Measurements from ENCODE around the gene TRPM8.

The TRPM8 gene

DNA sequence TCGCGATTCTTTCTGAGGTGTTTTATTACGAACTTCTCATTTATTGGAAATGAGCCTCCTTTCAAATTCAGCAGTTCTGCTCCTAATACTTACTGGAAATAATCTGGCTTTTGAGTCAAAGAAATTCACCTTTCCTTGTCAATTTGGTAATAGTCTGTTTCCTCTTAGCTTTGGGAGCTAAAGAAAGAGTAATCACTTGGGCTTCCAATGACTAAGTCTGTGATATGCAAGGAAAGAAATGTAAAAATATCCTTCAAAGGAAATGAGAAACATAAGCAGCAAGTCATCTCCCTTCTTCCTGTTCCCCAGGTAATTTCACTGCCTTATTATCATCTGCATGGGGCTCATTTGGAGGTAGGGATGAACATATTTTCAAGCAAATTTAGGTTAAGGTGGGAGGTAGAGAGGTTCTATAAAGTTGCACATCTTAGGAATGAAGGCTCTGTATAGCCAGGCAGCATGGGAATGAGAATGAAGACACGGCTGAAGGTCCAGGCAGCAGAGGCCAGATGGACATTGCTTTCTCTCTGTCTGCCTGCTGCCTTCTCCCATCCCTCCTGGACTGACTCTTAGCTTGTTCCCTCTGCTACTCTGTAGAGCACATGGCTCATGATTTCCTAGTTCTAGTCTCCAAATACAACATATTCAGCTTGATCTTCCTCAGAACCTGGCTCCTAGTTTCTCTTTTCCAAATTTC is 134.3 kb downstream of the TRPM8 start:
- DNase-seq: no peak

DNA sequence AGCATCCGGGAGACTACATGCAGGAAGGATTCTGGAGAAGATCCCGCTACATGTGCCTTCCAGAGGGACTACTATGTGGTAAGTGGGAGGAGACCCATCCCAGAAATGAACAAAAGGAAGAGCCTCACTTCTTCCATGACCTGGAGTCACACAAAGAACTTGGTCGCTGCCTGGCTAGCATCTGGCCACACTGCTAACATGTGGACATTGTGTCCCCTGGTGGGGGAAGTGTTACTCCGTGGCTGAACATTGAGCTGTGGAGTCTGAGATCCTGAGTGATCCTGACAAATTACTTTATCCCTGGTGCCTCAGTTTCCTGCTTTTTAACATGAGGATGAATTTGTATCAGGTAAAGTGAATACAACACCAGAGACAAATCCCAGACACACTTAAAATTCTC is 141.7 kb downstream of the TRPM8 start:
- no peak for DNase-seq

DNA sequence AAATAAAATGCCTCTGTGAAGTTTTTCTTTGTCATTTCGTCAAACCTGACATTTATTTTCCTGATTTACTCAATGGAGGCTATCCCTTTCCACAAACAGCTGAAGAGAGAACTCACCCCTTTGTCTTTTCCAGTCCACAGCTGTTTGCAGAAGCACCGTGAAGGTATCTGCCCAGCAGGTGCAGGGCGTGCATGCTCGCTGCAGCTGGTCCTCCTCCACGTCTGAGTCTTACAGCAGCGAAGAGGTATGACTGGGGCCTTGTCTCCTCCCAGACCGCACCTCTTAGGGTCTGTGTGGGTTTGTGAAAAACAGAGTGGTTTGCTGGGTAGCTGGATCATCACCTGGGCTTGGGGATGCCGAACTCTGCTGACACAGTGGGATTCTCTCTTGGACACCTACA is 143.1 kb downstream of the TRPM8 start:
- DNase-seq: no peak

DNA sequence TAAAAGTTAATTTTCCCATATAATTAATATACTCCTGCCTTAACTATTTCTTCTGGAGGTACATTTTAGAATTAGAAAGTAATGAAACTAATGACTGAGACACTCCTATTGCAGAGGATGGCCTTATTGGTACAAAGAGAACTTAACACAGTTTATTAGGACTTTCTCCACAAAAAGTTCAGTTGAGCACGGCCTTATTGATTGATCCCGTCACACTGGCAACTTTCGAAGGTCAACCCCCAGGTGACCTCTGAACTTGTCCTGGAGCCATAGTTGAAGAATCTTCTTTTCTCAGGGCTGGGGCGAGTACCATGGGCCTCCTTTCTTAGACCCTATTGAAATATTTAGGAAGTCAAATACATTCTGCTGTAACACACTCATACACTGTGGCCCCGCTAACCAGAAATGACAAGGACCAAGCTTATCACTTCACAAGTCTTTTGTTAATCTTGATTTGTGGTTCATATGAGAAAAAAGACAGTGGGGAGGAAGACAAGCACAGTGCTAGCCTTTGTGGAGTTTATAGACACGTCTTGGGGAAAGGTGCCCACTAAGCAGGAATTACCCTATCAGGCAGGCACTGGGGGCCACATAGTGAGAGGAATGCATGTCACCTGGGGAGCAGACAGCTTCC is 144.6 kb downstream of the TRPM8 start:
- no peak for DNase-seq

DNA sequence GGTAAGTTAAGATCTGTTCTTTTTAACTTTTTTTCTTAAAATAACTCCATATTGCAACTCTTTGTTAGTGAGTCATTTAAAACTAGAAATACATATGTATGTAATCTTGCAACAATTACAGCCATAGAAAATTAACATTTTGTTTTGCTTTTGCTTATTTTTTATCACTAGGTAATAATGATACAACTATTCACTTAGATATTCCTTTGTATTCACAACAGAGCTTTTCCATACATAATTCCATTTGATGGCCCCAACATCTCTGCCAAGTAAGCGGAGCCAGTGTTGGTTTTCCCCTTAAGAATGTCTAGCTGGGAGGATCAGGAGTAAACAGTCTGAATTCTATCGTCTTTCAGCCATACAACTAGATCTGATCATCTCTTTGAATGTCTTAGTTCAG is 149.4 kb downstream of the TRPM8 start:
- no peak for DNase-seq

Measured in effector CD4-positive, alpha-beta T cell (primary cell).